CD4-positive, alpha-beta T cell treated with Interleukin-2 at 100 ng/mL for 4 hours (primary cell): ENCODE data around the gene CADPS2.

Source experiments
- DNase-seq: peaks from one replicate; pipeline ENCODE4 v3.0.0-alpha.2; 2020; ENCODE audit warnings: low spot score

The CADPS2 gene

GRCh38 chr7:122442929-122443328, 443.3 kb downstream of the CADPS2 start:
- no peak for DNase-seq

- no peak for DNase-seq
Observed at GRCh38 chr7:122438492-122438891, 447.8 kb downstream of the CADPS2 start.

- no peak for DNase-seq
Observed at GRCh38 chr7:122438006-122438405, 448.3 kb downstream of the CADPS2 start.

DNA sequence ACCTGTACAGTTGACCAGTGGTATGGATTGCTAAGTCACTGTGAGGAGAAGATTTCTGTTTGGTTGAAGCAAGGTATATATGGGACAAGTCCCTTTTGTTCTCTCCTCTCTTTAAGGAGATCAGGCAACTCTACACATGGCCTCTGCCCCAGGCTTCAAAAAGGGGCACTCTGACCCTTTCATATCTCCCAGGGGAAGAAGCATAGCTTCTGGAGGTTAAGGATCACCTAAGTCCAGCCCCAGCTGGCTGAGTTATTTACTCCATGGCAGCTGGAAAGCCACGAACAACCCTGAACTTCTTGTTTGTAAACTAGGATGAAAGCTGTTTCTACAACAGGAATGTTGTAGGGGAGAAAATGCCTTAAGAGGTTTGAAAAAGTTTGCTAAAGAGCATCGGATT, 452.5 kb downstream of the CADPS2 start:
- DNase-seq = no peak

GRCh38 chr7:122430710-122431109, 455.6 kb downstream of the CADPS2 start:
- no peak for DNase-seq

DNA sequence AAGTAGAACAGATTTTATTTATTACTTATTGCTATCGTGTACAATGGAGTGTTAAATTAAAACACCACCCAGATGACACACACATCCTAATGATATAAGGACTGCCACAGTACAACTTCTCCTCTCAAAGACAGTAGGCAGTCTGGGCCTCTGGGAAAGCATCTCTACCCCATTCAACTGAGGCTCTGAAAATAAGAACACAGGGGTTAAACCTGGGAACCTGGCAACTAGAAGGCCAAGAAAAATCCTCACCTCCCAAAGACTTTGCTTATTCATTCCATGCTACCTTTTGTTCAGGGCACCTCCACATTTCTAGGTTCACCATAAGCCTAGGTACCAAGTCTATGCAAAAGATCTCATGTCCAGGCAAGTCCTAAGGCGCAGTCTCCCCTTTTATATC, 456.3 kb downstream of the CADPS2 start:
- DNase-seq = no peak

GRCh38 chr7:122425731-122426130, 460.5 kb downstream of the CADPS2 start:
- no peak for DNase-seq

DNA sequence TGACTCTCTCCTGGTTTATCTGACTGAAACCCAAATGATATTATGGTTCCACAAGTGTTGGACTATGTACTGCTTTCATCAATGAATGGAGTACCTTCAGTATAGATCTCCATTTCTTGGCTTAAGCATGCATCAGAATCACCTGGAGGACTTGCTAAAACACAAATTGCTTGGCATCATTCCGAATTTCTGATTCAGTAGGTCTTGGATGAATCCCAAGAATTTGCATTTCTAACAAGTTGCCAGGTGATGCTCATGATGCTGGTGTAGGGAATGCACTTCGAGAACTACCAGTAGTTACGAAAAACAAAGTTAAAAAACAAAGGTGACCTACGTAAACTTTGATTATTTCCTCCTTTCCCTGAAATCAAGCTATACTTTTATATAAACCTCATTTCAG, 462.7 kb downstream of the CADPS2 start:
- DNase-seq = no peak

- no peak for DNase-seq
Observed at GRCh38 chr7:122416336-122416735, 469.9 kb downstream of the CADPS2 start.

- no peak for DNase-seq
Observed at GRCh38 chr7:122415510-122415909, 470.8 kb downstream of the CADPS2 start.

DNA sequence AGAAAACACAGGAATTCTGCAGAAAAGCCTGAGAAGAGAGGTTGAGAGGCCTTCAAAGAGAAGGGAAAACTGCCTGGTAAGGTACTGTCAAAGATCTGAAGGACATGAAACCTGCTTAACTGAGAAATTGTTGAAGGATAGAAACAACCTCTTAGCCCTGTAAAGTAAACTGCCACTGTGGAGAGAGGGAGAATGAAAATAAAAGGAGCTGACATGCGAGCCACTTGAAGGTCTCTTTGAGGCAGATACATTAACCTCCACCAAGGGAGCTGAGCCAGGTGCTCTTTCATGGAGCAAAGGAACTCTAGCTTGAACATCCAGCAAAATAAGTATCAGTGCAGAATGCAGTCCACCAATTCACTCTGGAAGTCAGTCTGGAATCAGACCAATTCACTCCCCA, 472.9 kb downstream of the CADPS2 start:
- no peak for DNase-seq

- no peak for DNase-seq
Observed at GRCh38 chr7:122412883-122413282, 473.4 kb downstream of the CADPS2 start.

- DNase-seq = no peak
Observed at GRCh38 chr7:122412441-122412840, 473.8 kb downstream of the CADPS2 start.

- no peak for DNase-seq
Observed at GRCh38 chr7:122407195-122407594, 479.1 kb downstream of the CADPS2 start.

GRCh38 chr7:122403113-122403512, 483.1 kb downstream of the CADPS2 start:
- no peak for DNase-seq

GRCh38 chr7:122402235-122402634, 484.0 kb downstream of the CADPS2 start:
- DNase-seq = no peak

DNA sequence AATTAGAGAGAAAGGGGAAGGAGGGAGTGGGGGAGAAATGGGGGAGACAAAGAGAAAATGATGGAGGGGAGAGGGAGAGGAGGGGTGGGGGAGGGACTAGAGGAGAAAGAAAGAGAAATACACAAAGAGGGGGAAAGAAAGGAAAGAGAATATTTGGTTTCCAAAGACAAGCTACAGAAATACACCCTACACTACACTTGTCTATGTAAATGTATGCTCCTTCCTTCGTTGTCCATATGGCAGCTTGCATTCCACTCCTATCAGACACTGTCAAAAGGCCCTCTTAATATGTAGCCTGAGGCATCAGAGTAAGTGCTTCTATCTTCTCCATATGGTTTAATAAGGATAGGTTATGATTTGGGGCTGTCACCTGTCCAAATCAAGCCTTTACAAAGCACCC, 488.9 kb downstream of the CADPS2 start:
- no peak for DNase-seq

- DNase-seq = no peak
Observed at GRCh38 chr7:122394512-122394911, 491.7 kb downstream of the CADPS2 start.

- DNase-seq = no peak
Observed at GRCh38 chr7:122384528-122384927, 501.7 kb downstream of the CADPS2 start.

- DNase-seq = no peak
Observed at GRCh38 chr7:122383934-122384333, 502.3 kb downstream of the CADPS2 start.

GRCh38 chr7:122380992-122381391, 505.3 kb downstream of the CADPS2 start:
- DNase-seq = no peak

DNA sequence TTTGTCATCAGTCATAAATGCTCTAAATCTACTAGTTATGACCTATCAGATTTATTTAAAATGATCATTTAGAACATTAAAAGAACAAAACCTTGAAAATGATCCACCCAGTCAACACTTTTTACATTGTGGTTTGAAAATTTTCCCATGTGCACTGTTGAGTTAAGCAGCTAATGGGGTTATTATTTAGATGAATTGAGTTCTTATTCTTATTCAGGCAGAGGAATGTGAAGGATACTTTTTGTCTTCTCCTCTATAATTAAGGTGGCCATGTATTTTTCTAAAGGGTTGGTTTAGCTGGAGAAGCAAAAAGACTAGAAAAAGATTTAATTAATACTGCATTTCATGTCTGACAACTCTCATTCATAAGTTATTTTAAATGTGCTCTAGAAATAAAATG, 506.8 kb downstream of the CADPS2 start:
- DNase-seq = no peak

DNA sequence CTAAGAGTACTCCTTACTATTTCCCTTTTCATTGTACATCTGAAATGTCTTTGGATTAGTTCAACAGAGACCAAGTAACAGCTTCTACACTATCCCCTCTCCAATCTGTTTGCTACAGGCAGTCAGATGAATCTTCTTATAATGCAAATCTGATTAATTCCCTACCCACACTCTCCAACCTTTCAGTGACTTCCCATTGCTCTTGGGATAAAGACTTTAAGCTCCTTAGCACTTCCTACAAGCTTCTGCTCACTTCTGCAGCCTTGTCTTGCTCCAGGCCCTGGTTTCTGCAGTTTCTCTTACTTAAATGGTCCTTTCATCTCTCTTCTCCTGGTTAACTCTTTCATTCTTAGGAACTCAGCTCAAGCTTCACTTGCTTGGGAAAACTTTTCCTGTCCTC, 516.5 kb downstream of the CADPS2 start:
- no peak for DNase-seq

GRCh38 chr7:122364761-122365280, 521.4 kb downstream of the CADPS2 start:
- DNase-seq = no peak

DNA sequence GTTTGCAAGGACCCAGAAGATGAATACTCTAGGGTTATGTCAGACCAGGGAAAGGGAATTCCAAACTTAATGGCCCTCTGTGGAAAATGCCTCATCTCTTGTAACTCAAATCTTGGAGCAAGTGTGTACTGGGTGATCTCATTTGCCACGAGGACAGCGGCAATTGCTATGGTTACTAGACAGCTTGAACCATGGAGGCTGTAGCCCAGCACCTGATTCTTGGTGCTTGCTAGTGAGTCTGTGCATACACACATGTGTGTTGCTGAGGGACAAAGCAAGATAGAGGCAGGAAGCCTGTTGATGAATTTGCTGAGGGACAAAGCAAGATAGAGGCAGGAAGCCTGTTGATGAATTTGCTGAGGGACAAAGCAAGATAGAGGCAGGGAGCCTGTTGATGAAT, 523.1 kb downstream of the CADPS2 start:
- DNase-seq = no peak
